AG08396 (cell line): ENCODE measurements around the gene RBKS.
"Not testable (repeated sequence)": the region's sequence is repeated elsewhere in the genome, so short reads cannot be mapped to it uniquely, and the experiment has no call there.

Source experiments
- DNase-seq: peaks from one replicate; pipeline ENCODE4 v3.0.0; 2012; ENCODE audit warnings: low spot score, mixed read lengths

Gene RBKS

GRCh38 chr2:27904405-27904665 is 14.1 kb upstream of the RBKS start:
- DNase-seq = no peak

- DNase-seq = no peak
Observed at GRCh38 chr2:27903649-27904404, 13.6 kb upstream of the RBKS start.

- no peak for DNase-seq
Observed at GRCh38 chr2:27903018-27903417, 12.8 kb upstream of the RBKS start.

GRCh38 chr2:27902098-27902497 is 11.9 kb upstream of the RBKS start:
- no peak for DNase-seq

- DNase-seq = no peak
Observed at GRCh38 chr2:27901234-27901633, 11.0 kb upstream of the RBKS start.

- no peak for DNase-seq
Observed at GRCh38 chr2:27897717-27898116, 7.5 kb upstream of the RBKS start.

GRCh38 chr2:27893006-27893405 is 2.8 kb upstream of the RBKS start:
- no peak for DNase-seq

- peak; percentile 18 for DNase-seq
Observed at GRCh38 chr2:27891673-27892105, 1.5 kb upstream of the RBKS start.

GRCh38 chr2:27890924-27891672 is 911 bp upstream of the RBKS start:
- peak; percentile 68 for DNase-seq

- no peak for DNase-seq
Observed at GRCh38 chr2:27889774-27890145, 427 bp downstream of the RBKS start.

- peak; percentile 24 for DNase-seq
Observed at GRCh38 chr2:27888790-27889189, 1.4 kb downstream of the RBKS start.

- DNase-seq = no peak
Observed at GRCh38 chr2:27887830-27888229, 2.4 kb downstream of the RBKS start.

- DNase-seq = no peak
Observed at GRCh38 chr2:27887111-27887510, 3.1 kb downstream of the RBKS start.

GRCh38 chr2:27886322-27886721 is 3.9 kb downstream of the RBKS start:
- DNase-seq = no peak

GRCh38 chr2:27885661-27886060 is 4.5 kb downstream of the RBKS start:
- no peak for DNase-seq

GRCh38 chr2:27885234-27885633 is 5.0 kb downstream of the RBKS start:
- DNase-seq = no peak

- no peak for DNase-seq
Observed at GRCh38 chr2:27884601-27885000, 5.6 kb downstream of the RBKS start.

GRCh38 chr2:27882584-27882922 is 7.6 kb downstream of the RBKS start:
- DNase-seq = not testable (repeated sequence)

- DNase-seq = not testable (repeated sequence)
Observed at GRCh38 chr2:27881815-27882583, 8.2 kb downstream of the RBKS start.

GRCh38 chr2:27878825-27879224 is 11.4 kb downstream of the RBKS start:
- no peak for DNase-seq

GRCh38 chr2:27875089-27875881 is 14.9 kb downstream of the RBKS start:
- no peak for DNase-seq

- no peak for DNase-seq
Observed at GRCh38 chr2:27873091-27873490, 17.1 kb downstream of the RBKS start.
